Measurements from ENCODE around the gene KRTAP19-1. TPM values are rescaled to one million over a fixed set of nuclear protein-coding genes. Genes with fewer than 3 reads are reported as not detected.

KRTAP19-1 gene
- total and polyA plus RNA-seq, 2 of the 8 experiments (the other 6 are each of a cell fraction or from before 2014, with no cell fraction given) = not detected

GRCh38 chr21:30518876-30519275, 38.7 kb upstream of the KRTAP19-1 start:
- H2AFZ ChIP-seq (ENCODE audit: low read length) = no peak overlapping the region
- H3K23ac ChIP-seq (ENCODE audit: insufficient read length) = no peak overlapping the region
- H4K5ac ChIP-seq (ENCODE audit: insufficient read length, low read depth, low read length) = no peak overlapping the region
- H3K9ac ChIP-seq (replicated peaks in 1 of 4; ENCODE audit: extremely low read depth in 1 of 4, low read depth in 3 of 4, low read length in 3 of 4) = no peak overlapping the region
- H3K36me3 ChIP-seq (ENCODE audit: control insufficient read depth in 2 of 4, insufficient read depth in 4 of 4, low read length in 3 of 4) = peaks cover 0 to 3% (median 0%) of the 10 kb centered on the region in 4 experiments; a peak in 1 of 8 replicates
- CTCF ChIA-PET (ENCODE audit: partially characterized antibody) = no interaction called here
- WGBS, 2 experiments (ENCODE audit: extremely low coverage in 1 of 2, insufficient coverage in 1 of 2, insufficient read length in 1 of 2, insufficient replicate concordance in 2 of 2, low coverage in 1 of 2, low lambda C conversion rate in 2 of 2, missing lambda C conversion rate in 1 of 2) = 100% methylated on average over 1 of the region's 1 CpG; no CpG with 5 or more reads in 1 of the 2 experiments
- no peak overlapping the region for H2AK5ac ChIP-seq (ENCODE audit: low read depth, low read length)
- no peaks in the 10 kb centered on the region for H3K23me2 ChIP-seq (ENCODE audit: low read depth, low read length)
- no peak overlapping the region for H3K56ac ChIP-seq (replicated peaks; ENCODE audit: insufficient read length, low read depth, low read length)
- no peaks in the 10 kb centered on the region for H4K20me1 ChIP-seq (replicated peaks in 1 of 2; ENCODE audit: control insufficient read depth in 1 of 2, insufficient read depth in 2 of 2, low read length in 2 of 2)
- H3K9me3 ChIP-seq (ENCODE audit: insufficient read depth in 2 of 2, low read depth in 1 of 2, low read length in 1 of 2) = peaks cover 0 to 4% of the 10 kb centered on the region in 2 experiments; a peak in 1 of 4 replicates
- POLR2A ChIA-PET (ENCODE audit: partially characterized antibody) = no interaction called here
- no peaks in the 10 kb centered on the region for H3K4me1 ChIP-seq (replicated peaks in 1 of 4; ENCODE audit: control insufficient read depth in 3 of 4, insufficient read depth in 4 of 4, low read length in 3 of 4)
- no peaks in the 10 kb centered on the region for H3K79me2 ChIP-seq (ENCODE audit: control insufficient read depth in 1 of 2, insufficient read depth in 2 of 2, low read length in 2 of 2)
- H3K4me2 ChIP-seq (ENCODE audit: insufficient read depth in 1 of 2, low read depth in 2 of 2, low read length in 2 of 2) = no peak overlapping the region
- H3K79me1 ChIP-seq (ENCODE audit: low read depth, low read length) = no peaks in the 10 kb centered on the region
- H2BK15ac ChIP-seq (ENCODE audit: low read length) = no peak overlapping the region
- TF ChIP-seq RFX5 (IDR thresholded peaks at IDR 0.05; ENCODE audit: borderline replicate concordance, low read depth, low read length) = no peak
- no peak overlapping the region for H4K8ac ChIP-seq (ENCODE audit: extremely low read depth, insufficient read depth, low read length)
- no peak overlapping the region for H2BK5ac ChIP-seq (ENCODE audit: low read depth, low read length)
- no peak overlapping the region for H4K91ac ChIP-seq (replicated peaks; ENCODE audit: insufficient read length, low read length)
- H3K18ac ChIP-seq (ENCODE audit: extremely low read depth, low read length) = no peak overlapping the region
- no peak overlapping the region for H3K14ac ChIP-seq (ENCODE audit: insufficient read length)
- H2BK120ac ChIP-seq (replicated peaks; ENCODE audit: low read depth, low read length) = no peak overlapping the region
- no peak overlapping the region for H3K4ac ChIP-seq (replicated peaks; ENCODE audit: insufficient read length, low read depth, low read length)
- FAIRE-seq (no peak), DNase-seq (ENCODE audit: low read depth in 1 of 2, low spot score in 2 of 2) (no peak)
- H2BK12ac ChIP-seq (ENCODE audit: low read depth, low read length) = no peak overlapping the region
- H3K27me3 ChIP-seq (replicated peaks in 1 of 4; ENCODE audit: control insufficient read depth in 3 of 4, extremely low read depth in 1 of 4, insufficient read depth in 3 of 4, low read length in 3 of 4) = no peaks in the 10 kb centered on the region
- no peak overlapping the region for H2BK20ac ChIP-seq (ENCODE audit: low read length)
- H3K4me3 ChIP-seq (ENCODE audit: extremely low read depth in 1 of 4, insufficient read depth in 2 of 4, low read depth in 3 of 4, low read length in 4 of 4) = no peak overlapping the region
- H3K27ac ChIP-seq (ENCODE audit: low read depth, low read length) = no peak overlapping the region
